Adrenal gland (tissue), 12 donors: ENCODE results near the gene OVOL3. TPM values are rescaled to one million over a fixed set of nuclear protein-coding genes. Genes with fewer than 3 reads are reported as not detected.

Experiments used
- DNase-seq, 7 donors: peaks; one replicate each; pipeline ENCODE4 v3.0.0-alpha.2; 2019 to 2020
- H3K27ac ChIP-seq, 5 donors: fragments of 200-600 bp; sonication (generic) in 4 of 5; 1 replicate in 3 of 5; 2 replicates in 2 of 5; pipeline versions ENCODE4 v1.5.1 to v1.8.0; 2016 to 2020; ENCODE audit warnings: mild to moderate bottlenecking in 1 of 5
- H3K27me3 ChIP-seq: fragments of 200-600 bp; 2 replicates; pipeline ENCODE4 v1.8.0; 2021
- H3K36me3 ChIP-seq, 2 donors: fragments of 200-600 bp; replicated peaks in 1 of 2; 1 replicate in 1 of 2; 2 replicates in 1 of 2; pipeline versions ENCODE4 v1.5.1 to v1.8.0; 2018 to 2022
- H3K4me1 ChIP-seq, 2 donors: fragments of 200-600 bp; replicated peaks in 1 of 2; 1 replicate in 1 of 2; 2 replicates in 1 of 2; pipeline versions ENCODE4 v1.5.1 to v1.8.0; 2018 to 2021
- H3K4me3 ChIP-seq, 4 donors: fragments of 200-600 bp; sonication (generic) in 3 of 4; one replicate each; pipeline ENCODE4 v1.5.1; 2016 to 2018
- H3K9me3 ChIP-seq, 3 donors: fragments of 200-600 bp; sonication (generic) in 1 of 3; replicated peaks in 1 of 3; 1 replicate in 2 of 3; 2 replicates in 1 of 3; pipeline versions ENCODE4 v1.5.1 to v1.8.0; 2016 to 2021
- POLR2A ChIP-seq, 2 donors: fragments of 450-650 bp; IDR thresholded peaks; one replicate each; pipeline ENCODE4 v1.6.1; 2017; ENCODE audit warnings: antibody characterized with exemption in 2 of 2, mild to moderate bottlenecking in 2 of 2, moderate library complexity in 1 of 2
- whole genome bisulfite sequencing, 4 donors: extraction: QIAGEN DNeasy Blood & Tissue Kit in 2 of 4; methylation state at CpG; one replicate each; pipeline versions ENCODE4 v1.1.5 to v1.1.7; 2013 to 2017; 5-methylcytosine and 5-hydroxymethylcytosine counted together
- intact Hi-C, 2 donors: fragments of 100-400 bp; cut with DNase I; formaldehyde crosslinking; loops; one replicate each; pipeline versions ENCODE4 v1.14.1 to v1.15.0; 2022 to 2023
- polyA plus RNA-seq, 3 donors: library from polyadenylated mRNA; stranded (reverse); fragments of 200-250 nt in 2 of 3; fragments of 350-450 nt in 1 of 3; fragmentation: Illumina TruSeq in 1 of 3; extraction: RNeasy Lipid Tissue Mini Kit (QIAGEN cat#74804) in 1 of 3; gene quantifications; one replicate each; pipeline ENCODE4 v1.2.3, GENCODE V29; 2013 to 2014
- total RNA-seq, 9 donors: library from RNA; depleted of rRNA in 4 of 9; stranded (reverse); fragments of >200 nt in 4 of 9; fragments of 120-200 nt in 1 of 9; fragmentation: NEBNext Ultra II Directional in 1 of 9; extraction: Animal tissue kit (Norgen Biotek cat#: 25700) in 1 of 9; gene quantifications; one replicate each; pipeline versions ENCODE4 v1.1.0 to v1.2.4, GENCODE V29; 2013 to 2023
- TF ChIP-seq, protein P1 (sequence below), 6 experiments: fragments of 450-650 bp in 4 of 6; fragments of 200-600 bp in 2 of 6; sonication (generic) in 1 of 6; IDR thresholded peaks; 1 replicate in 5 of 6; 2 replicates in 1 of 6; pipeline versions ENCODE4 v1.5.1 to v1.8.0; 2016 to 2021; ENCODE audit warnings: antibody characterized with exemption in 6 of 6, mild to moderate bottlenecking in 2 of 6, moderate library complexity in 1 of 6
- donor health status: healthy with polysubstance abuse.
- donor health status: Bipolar disorder and iron deficiency.
- donor health status: DM: yes; HTN: yes; CAD: no.
- donor health status: DM: no; HTN: no; CAD: no.
- donor health status: DM: no; HTN: no; CAD: no.
- donor health status: DM: yes; HTN: yes; CAD: no.

OVOL3 gene
- total and polyA plus RNA-seq, 12 donors: not detected

DNA sequence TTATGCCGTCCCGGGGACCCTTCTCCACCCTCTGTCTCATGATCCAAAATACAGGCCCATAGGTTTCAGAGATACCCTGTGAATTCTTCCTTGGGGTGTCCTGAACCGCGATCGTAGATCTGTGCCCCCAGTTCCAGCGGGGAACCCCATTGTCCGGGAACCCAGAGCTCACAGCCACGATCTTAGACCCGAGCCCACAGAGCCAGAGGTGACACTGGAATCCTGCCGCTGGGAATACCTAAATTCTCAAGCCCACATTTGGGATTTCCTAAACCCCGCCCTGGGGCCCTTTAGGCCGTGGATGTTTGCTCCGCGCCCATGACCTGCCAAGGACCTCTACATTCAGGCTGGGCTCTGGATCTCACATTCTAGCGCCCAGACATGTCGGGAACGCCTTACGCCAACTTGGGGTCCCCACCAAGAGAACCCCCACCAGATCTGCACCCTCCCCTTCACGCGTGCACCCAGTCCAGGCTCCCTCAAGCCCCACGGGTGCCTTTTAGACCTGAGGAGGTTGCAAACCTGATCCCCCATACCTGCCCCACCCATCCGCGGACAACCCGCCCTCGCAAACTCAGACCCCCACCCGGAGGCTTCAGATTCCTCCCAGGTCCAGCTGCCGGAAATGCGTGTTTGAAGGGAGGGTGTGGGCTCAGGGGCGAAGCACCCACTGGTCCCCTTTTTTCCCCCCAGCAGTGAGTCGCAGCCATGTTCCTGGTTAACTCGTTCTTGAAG is 29.5 kb downstream of the OVOL3 start:
- Histone ChIP-seq H3K27ac (peak overlapping the region; percentile 96 to 99 (median 99)), H3K4me3 (peak overlapping the region; percentile 66 to 98 (median 82)), H3K9me3 (no peaks in the 10 kb centered on the region), H3K27me3 (no peaks in the 10 kb centered on the region), H3K36me3 (peaks cover 0 to 37% of the 10 kb centered on the region in 2 donors), H3K4me1 (peaks cover 16 to 21% of the 10 kb centered on the region in 2 donors)
- DNase-seq: peak in 6 of 7 donors; percentile 57 to 78 (median 66)
- TF ChIP-seq, protein P1, sequence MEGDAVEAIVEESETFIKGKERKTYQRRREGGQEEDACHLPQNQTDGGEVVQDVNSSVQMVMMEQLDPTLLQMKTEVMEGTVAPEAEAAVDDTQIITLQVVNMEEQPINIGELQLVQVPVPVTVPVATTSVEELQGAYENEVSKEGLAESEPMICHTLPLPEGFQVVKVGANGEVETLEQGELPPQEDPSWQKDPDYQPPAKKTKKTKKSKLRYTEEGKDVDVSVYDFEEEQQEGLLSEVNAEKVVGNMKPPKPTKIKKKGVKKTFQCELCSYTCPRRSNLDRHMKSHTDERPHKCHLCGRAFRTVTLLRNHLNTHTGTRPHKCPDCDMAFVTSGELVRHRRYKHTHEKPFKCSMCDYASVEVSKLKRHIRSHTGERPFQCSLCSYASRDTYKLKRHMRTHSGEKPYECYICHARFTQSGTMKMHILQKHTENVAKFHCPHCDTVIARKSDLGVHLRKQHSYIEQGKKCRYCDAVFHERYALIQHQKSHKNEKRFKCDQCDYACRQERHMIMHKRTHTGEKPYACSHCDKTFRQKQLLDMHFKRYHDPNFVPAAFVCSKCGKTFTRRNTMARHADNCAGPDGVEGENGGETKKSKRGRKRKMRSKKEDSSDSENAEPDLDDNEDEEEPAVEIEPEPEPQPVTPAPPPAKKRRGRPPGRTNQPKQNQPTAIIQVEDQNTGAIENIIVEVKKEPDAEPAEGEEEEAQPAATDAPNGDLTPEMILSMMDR (IDR thresholded peaks at IDR 0.05): no peak
- TF ChIP-seq POLR2A (IDR thresholded peaks at IDR 0.05): no peak
- intact Hi-C loops: no loop called here
- 0 to 2% (median 1%) methylated on average over 21 to 31 of the region's 31 CpGs for WGBS, 4 donors

DNA sequence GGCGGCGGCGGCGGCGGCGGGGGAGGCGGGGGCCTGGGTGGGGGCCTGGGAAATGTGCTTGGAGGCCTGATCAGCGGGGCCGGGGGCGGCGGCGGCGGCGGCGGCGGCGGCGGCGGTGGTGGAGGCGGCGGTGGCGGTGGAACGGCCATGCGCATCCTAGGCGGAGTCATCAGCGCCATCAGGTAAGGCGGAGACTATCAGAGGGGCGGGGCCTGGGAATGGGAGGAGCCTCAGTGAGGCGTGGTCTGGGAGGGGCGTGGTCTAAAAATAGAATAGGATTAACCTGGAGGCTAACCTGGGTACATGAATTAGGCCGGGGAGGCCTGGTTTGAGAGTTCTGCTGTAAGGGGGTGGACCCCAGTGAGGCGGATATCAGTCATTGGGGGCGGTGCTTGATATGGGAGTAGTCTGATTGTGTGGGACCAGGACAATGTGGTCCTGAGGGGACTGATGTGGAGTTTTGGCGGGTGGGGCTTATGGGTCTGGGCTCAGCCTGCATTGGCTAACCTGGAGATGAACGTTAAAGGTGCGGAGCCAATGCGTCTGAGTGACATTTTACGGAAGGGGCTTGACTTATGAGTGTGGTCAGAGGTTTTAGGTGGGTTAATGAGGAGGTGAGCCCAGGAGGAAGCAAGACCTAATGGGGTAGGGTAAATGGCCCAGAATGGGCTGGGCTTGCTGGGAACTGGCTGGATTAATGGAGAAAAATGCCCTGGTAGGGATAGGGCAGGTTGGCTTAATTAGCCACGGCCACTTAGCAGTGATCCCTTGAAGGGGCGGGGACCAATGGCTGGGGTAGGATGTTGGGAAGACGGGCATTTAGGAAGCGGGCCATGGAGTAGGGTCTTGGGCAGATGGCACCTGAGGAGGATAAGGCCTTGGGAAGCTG is 30.3 kb downstream of the OVOL3 start:
- intact Hi-C loops: no loop called here
- Histone ChIP-seq H3K9me3 (no peaks in the 10 kb centered on the region), H3K27ac (peak overlapping the region in 4 of 5 donors; percentile 96 to 99 (median 98)), H3K4me3 (peak overlapping the region in 2 of 4 donors; percentile 71 to 94), H3K27me3 (no peaks in the 10 kb centered on the region), H3K4me1 (peaks cover 16 to 20% of the 10 kb centered on the region in 2 donors), H3K36me3 (peaks cover 0 to 45% of the 10 kb centered on the region in 2 donors)
- TF ChIP-seq, protein P1 (IDR thresholded peaks at IDR 0.05): no peak
- TF ChIP-seq POLR2A (IDR thresholded peaks at IDR 0.05): peak in 1 of 2 donors; percentile 74
- WGBS, 4 donors: 19 to 54% (median 26%) methylated on average over 15 to 42 of the region's 42 CpGs
- peak; percentile 85 to 96 (median 89) for DNase-seq

DNA sequence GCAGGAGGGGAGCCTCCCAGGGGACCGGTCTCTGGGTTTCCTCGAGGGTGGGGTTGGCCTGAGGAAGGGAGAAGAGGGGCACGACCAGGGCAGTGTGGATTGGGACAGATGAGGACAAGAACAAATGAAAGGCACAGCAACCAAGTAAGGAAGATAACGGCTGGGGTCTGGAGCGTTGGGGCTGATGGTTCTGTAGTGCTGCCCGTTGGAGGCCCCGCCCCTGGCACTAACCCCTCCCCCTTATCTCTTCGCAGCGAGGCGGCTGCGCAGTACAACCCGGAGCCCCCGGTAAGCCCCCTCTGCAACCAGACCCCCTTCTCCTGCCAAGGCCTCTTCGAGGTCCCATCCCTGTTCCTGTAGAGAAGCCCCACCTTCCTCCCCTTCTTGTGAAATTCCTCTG is 31.1 kb downstream of the OVOL3 start:
- Histone ChIP-seq H3K9me3 (no peaks in the 10 kb centered on the region), H3K4me1 (peaks cover 13 to 15% of the 10 kb centered on the region in 2 donors), H3K4me3 (no peak overlapping the region), H3K27me3 (no peaks in the 10 kb centered on the region), H3K27ac (peak overlapping the region in 1 of 5 donors; percentile 98), H3K36me3 (peaks cover 0 to 53% of the 10 kb centered on the region in 2 donors)
- intact Hi-C loops: no loop called here
- WGBS, 4 donors: 93 to 96% (median 95%) methylated on average over 13 to 14 of the region's 14 CpGs
- no peak for DNase-seq
- TF ChIP-seq, protein P1 (IDR thresholded peaks at IDR 0.05): no peak
- TF ChIP-seq POLR2A (IDR thresholded peaks at IDR 0.05): no peak

DNA sequence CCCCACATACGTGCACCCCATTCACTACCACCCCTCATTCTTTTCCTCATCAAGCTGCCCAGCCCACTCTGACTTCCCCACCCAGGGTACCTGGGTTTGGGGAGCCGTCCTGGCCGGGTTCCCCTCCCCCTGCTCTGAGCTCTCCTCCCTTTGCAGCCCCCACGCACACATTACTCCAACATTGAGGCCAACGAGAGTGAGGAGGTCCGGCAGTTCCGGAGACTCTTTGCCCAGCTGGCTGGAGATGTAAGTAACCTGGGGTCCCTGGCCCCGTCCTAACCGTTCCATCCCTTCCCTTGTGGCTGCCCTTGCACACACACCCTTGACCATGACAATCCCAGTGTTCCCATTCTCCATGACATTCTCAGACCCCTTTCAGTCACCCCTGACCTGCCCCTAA is 31.6 kb downstream of the OVOL3 start:
- 84 to 94% (median 87%) methylated on average over 9 of the region's 9 CpGs for whole genome bisulfite sequencing, 4 donors
- intact Hi-C loops: no loop called here
- no peak overlapping the region for H3K27ac ChIP-seq

More for the DNA sequence above, 31.6 kb downstream of the OVOL3 start:
- Histone ChIP-seq H3K4me3 (no peak overlapping the region), H3K27me3 (no peaks in the 10 kb centered on the region), H3K36me3 (peaks cover 0 to 58% of the 10 kb centered on the region in 2 donors), H3K9me3 (no peaks in the 10 kb centered on the region), H3K4me1 (peaks cover 8 to 11% of the 10 kb centered on the region in 2 donors)
- TF ChIP-seq, protein P1 (IDR thresholded peaks at IDR 0.05): no peak
- TF ChIP-seq POLR2A (IDR thresholded peaks at IDR 0.05): no peak
- no peak for DNase-seq
